Measurements from ENCODE around the gene FAM20A. TPM values are rescaled to one million over a fixed set of nuclear protein-coding genes. Genes with fewer than 3 reads are reported as not detected.

Gene FAM20A
- total and polyA plus RNA-seq, 2 of the 8 experiments (the other 6 are each of a cell fraction or from before 2014, with no cell fraction given): 3.6 to 11.9 TPM

DNA sequence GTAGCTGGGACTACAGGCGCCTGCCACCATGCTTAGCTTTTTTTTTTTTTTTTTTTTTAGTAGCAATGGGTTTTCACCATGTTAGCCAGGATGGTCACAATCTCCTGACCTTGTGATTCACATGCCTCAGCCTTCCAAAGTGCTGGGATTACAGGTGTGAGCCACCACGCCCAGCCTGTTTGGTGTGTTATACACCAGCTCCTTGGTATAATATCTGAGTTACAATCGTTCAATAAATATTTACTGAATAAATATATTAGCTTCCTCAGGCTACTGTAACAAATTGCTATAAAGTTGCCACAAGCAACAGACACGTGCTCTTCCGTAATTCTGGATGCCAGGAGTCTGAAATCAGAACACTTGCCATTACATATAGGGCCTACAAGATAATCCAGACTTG, 13.6 kb upstream of the FAM20A start:
- TF ChIP-seq SP1 (IDR thresholded peaks at IDR 0.05; ENCODE audit: low read depth, low read length) (no peak), NRF1 (IDR thresholded peaks at IDR 0.05; ENCODE audit: low read depth, low read length) (no peak), SRF (IDR thresholded peaks at IDR 0.05; ENCODE audit: low read depth, low read length) (no peak), POLR2A (IDR thresholded peaks at IDR 0.05; ENCODE audit: control extremely low read depth in 1 of 2, low read depth in 2 of 2, low read length in 2 of 2) (no peak), TAF1 (IDR thresholded peaks at IDR 0.05; ENCODE audit: low read depth, low read length) (no peak), JUN (IDR thresholded peaks at IDR 0.05; ENCODE audit: low read depth, low read length) (no peak), SIN3A (conservative IDR thresholded peaks at IDR 0.05 in 1 of 2, IDR thresholded peaks at IDR 0.05 in 1 of 2; ENCODE audit: low read depth in 1 of 2, low read length in 2 of 2) (no peak), CHD1 (IDR thresholded peaks at IDR 0.05; ENCODE audit: low read depth, low read length) (no peak), SAP30 (IDR thresholded peaks at IDR 0.05; ENCODE audit: insufficient read depth, insufficient replicate concordance, low read length) (no peak), EGR1 (IDR thresholded peaks at IDR 0.05; ENCODE audit: borderline replicate concordance, low read depth, low read length) (no peak)
- no peak overlapping the region for H3K27ac ChIP-seq (ENCODE audit: low read depth, low read length)
- H2BK15ac ChIP-seq (ENCODE audit: low read length): no peak overlapping the region
- no peak overlapping the region for H3K9ac ChIP-seq (replicated peaks in 1 of 4; ENCODE audit: extremely low read depth in 1 of 4, low read depth in 3 of 4, low read length in 3 of 4)
- POLR2A ChIA-PET (ENCODE audit: partially characterized antibody): interaction anchor here (1.3 kb wide), 1 partner anchor 13 kb away, joined by 3 read pairs; no protein-coding TSS in a partner anchor
- no peaks in the 10 kb centered on the region for H3K4me1 ChIP-seq (replicated peaks in 1 of 4; ENCODE audit: control insufficient read depth in 3 of 4, insufficient read depth in 4 of 4, low read length in 3 of 4)
- H4K5ac ChIP-seq (ENCODE audit: insufficient read length, low read depth, low read length): no peak overlapping the region
- DNase-seq (ENCODE audit: low read depth in 1 of 2, low spot score in 2 of 2): no peak
- no peaks in the 10 kb centered on the region for H3K23me2 ChIP-seq (ENCODE audit: low read depth, low read length)
- no peaks in the 10 kb centered on the region for H3K79me1 ChIP-seq (ENCODE audit: low read depth, low read length)
- H3K56ac ChIP-seq (replicated peaks; ENCODE audit: insufficient read length, low read depth, low read length): no peak overlapping the region
- FAIRE-seq: no peak
- H3K4me2 ChIP-seq (ENCODE audit: insufficient read depth in 1 of 2, low read depth in 2 of 2, low read length in 2 of 2): no peak overlapping the region
- H2BK5ac ChIP-seq (ENCODE audit: low read depth, low read length): no peak overlapping the region
- WGBS, 2 experiments (ENCODE audit: extremely low coverage in 1 of 2, insufficient coverage in 1 of 2, insufficient read length in 1 of 2, insufficient replicate concordance in 2 of 2, low coverage in 1 of 2, low lambda C conversion rate in 2 of 2, missing lambda C conversion rate in 1 of 2): 97% methylated on average over 4 of the region's 5 CpGs; no CpG with 5 or more reads in 1 of the 2 experiments
- H3K27me3 ChIP-seq (replicated peaks in 1 of 4; ENCODE audit: control insufficient read depth in 3 of 4, extremely low read depth in 1 of 4, insufficient read depth in 3 of 4, low read length in 3 of 4): no peaks in the 10 kb centered on the region
- no peak overlapping the region for H3K14ac ChIP-seq (ENCODE audit: insufficient read length)
- no peak overlapping the region for H3K4ac ChIP-seq (replicated peaks; ENCODE audit: insufficient read length, low read depth, low read length)
- no peak overlapping the region for H4K91ac ChIP-seq (replicated peaks; ENCODE audit: insufficient read length, low read length)
- H2AFZ ChIP-seq (ENCODE audit: low read length): no peak overlapping the region
- no peak overlapping the region for H2AK5ac ChIP-seq (ENCODE audit: low read depth, low read length)
- no peaks in the 10 kb centered on the region for H3K79me2 ChIP-seq (ENCODE audit: control insufficient read depth in 1 of 2, insufficient read depth in 2 of 2, low read length in 2 of 2)
- H4K8ac ChIP-seq (ENCODE audit: extremely low read depth, insufficient read depth, low read length): no peak overlapping the region
- H2BK12ac ChIP-seq (ENCODE audit: low read depth, low read length): no peak overlapping the region
- H4K20me1 ChIP-seq (replicated peaks in 1 of 2; ENCODE audit: control insufficient read depth in 1 of 2, insufficient read depth in 2 of 2, low read length in 2 of 2): no peaks in the 10 kb centered on the region
- peaks cover 3 to 5% of the 10 kb centered on the region in 2 experiments; a peak in 3 of 4 replicates for H3K9me3 ChIP-seq (ENCODE audit: insufficient read depth in 2 of 2, low read depth in 1 of 2, low read length in 1 of 2)
- no peak overlapping the region for H3K4me3 ChIP-seq (ENCODE audit: extremely low read depth in 1 of 4, insufficient read depth in 2 of 4, low read depth in 3 of 4, low read length in 4 of 4)
- H2BK20ac ChIP-seq (ENCODE audit: low read length): no peak overlapping the region
- H3K18ac ChIP-seq (ENCODE audit: extremely low read depth, low read length): no peak overlapping the region
- peaks cover 0 to 5% (median 0%) of the 10 kb centered on the region in 4 experiments; a peak in 1 of 8 replicates for H3K36me3 ChIP-seq (ENCODE audit: control insufficient read depth in 2 of 4, insufficient read depth in 4 of 4, low read length in 3 of 4)
- H3K23ac ChIP-seq (ENCODE audit: insufficient read length): no peak overlapping the region
- no peak overlapping the region for H2BK120ac ChIP-seq (replicated peaks; ENCODE audit: low read depth, low read length)
- CTCF ChIA-PET (ENCODE audit: partially characterized antibody): interaction anchor here (0.7 to 3.8 kb wide), 30 partner anchors 8 to 313 kb away, joined by 3 to 27 read pairs (median 4); partner anchors contain the start of gene FAM20A
